ENCODE measurements around the gene GALNS.
A peak's percentile ranks its signal among the peaks of the same experiment; 100 is the strongest.

GALNS gene

DNA sequence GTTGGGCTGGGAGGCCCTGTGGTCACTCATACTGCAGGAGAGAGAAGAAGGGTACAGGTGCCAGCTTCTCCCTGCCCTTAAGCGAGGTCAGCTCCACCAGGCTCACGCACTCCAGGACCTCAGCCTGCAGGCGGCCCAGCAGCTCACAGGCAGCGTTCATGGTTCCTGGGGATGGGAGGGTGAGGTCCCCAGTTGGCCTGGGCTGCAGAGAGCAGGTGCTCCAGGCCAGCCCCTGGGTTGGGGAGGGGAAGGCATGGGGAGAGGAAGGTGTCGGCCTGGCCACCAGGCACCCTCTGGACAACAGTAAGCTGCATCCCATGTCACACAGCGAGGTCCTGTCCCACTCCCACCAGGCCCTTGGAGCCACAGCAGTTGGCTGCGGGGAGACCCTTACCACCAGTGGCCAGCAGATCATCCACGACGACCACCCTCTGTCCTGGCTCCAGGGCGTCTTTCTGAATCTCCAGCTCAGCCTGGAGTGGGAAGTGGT is 47.0 kb downstream of the GALNS start:
- H3K4me3 ChIP-seq (ENCODE audit: low read depth, low read length), result peak overlapping the region; percentile 86
- peaks cover 31% of the 10 kb centered on the region for H3K79me2 ChIP-seq (ENCODE audit: control insufficient read depth, insufficient read depth, low read length, unreplicated experiment)

GRCh38 chr16:88809068-88809675 is 47.6 kb downstream of the GALNS start:
- no peaks in the 10 kb centered on the region for H3K27me3 ChIP-seq (ENCODE audit: insufficient read depth, low read length)
- no peak overlapping the region for H3K4me3 ChIP-seq (ENCODE audit: low read depth, low read length)
- peaks cover 13% of the 10 kb centered on the region; the same call in 1 of the 2 replicates for H3K36me3 ChIP-seq (ENCODE audit: insufficient read depth, low read length)
- H3K4me1 ChIP-seq (ENCODE audit: control insufficient read depth, insufficient read depth, low read length, unreplicated experiment), result peaks cover 29% of the 10 kb centered on the region
- H3K27ac ChIP-seq (ENCODE audit: low read depth, low read length), result no peak overlapping the region
- H2AFZ ChIP-seq (ENCODE audit: low read length, unreplicated experiment), result no peak overlapping the region
- peaks cover 36% of the 10 kb centered on the region for H3K79me2 ChIP-seq (ENCODE audit: control insufficient read depth, insufficient read depth, low read length, unreplicated experiment)

More for the DNA sequence above, 47.0 kb downstream of the GALNS start:
- H2AFZ ChIP-seq (ENCODE audit: low read length, unreplicated experiment), result no peak overlapping the region
- peaks cover 29% of the 10 kb centered on the region for H3K4me1 ChIP-seq (ENCODE audit: control insufficient read depth, insufficient read depth, low read length, unreplicated experiment)
- peaks cover 13% of the 10 kb centered on the region; the same call in 1 of the 2 replicates for H3K36me3 ChIP-seq (ENCODE audit: insufficient read depth, low read length)
- no peak overlapping the region for H3K27ac ChIP-seq (ENCODE audit: low read depth, low read length)
- H3K27me3 ChIP-seq (ENCODE audit: insufficient read depth, low read length), result no peaks in the 10 kb centered on the region

DNA sequence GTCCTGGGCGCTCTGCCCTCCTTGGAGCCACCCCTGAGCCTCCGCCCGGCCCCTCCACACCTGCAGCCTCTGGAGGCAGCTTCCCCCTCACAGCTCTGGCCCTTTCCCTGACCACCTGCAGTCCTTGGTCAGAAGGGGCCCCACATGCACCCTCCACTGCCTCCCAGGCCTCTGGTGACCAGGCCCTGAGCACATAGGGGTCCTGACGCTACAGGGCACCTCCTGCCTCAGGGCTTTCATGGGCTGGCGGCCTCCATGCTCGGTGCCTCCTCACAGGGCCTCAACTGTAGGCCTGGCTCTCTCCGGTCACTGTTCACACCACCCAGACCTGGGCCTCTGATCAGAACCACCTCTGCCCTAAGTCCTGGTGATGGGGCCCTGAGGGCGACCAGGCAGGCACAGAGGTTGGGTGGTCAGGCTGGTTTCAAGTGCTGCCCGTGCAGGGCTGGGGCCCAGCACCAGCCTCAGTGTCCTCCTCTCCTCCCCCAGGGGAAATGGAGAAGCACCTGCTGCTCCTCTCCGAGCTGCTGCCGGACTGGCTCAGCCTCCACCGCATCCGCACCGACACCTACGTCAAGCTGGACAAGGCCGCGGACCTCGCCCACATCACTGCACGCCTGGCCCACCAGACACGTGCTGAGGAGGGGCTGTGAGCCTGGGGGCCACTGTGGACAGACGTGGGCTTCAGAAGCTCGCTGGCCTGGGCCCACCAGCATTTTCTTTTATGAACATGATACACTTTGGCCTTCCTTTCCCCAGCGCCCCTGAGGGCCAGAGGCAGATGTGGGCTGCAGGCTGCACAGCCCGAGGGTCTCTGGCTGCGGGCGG is 48.9 kb downstream of the GALNS start:
- H3K4me1 ChIP-seq (ENCODE audit: control insufficient read depth, insufficient read depth, low read length, unreplicated experiment), result peaks cover 25% of the 10 kb centered on the region
- H2AFZ ChIP-seq (ENCODE audit: low read length, unreplicated experiment), result no peak overlapping the region
- no peak overlapping the region for H3K27ac ChIP-seq (ENCODE audit: low read depth, low read length)
- H3K27me3 ChIP-seq (ENCODE audit: insufficient read depth, low read length), result no peaks in the 10 kb centered on the region
- no peak overlapping the region for H3K4me3 ChIP-seq (ENCODE audit: low read depth, low read length)
- H3K79me2 ChIP-seq (ENCODE audit: control insufficient read depth, insufficient read depth, low read length, unreplicated experiment), result peaks cover 42% of the 10 kb centered on the region
- H3K36me3 ChIP-seq (ENCODE audit: insufficient read depth, low read length), result peaks cover 13% of the 10 kb centered on the region; the same call in 1 of the 2 replicates

DNA sequence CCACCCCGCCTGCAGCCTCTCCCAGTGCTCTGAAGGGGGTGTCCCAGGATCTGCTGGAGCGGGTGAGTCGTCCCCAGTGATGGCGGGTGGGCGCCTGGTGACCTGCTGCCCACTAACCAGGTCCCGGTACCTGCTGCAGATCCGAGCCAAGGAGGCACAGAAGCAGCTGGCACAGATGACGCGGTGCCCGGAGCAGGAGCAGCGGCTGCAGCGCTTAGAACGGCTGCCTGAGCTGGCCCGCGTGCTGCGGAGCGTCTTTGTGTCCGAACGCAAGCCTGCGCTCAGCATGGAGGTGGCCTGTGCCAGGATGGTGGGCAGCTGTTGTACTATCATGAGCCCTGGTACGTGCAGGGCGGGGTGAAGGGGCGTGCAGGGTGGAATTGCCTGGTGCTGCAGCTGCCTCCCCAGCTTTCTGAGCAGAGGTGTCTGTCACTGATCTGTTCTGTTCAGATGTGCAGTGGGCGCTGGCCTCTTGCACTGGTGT is 49.6 kb downstream of the GALNS start:
- H2AFZ ChIP-seq (ENCODE audit: low read length, unreplicated experiment), result no peak overlapping the region
- peaks cover 42% of the 10 kb centered on the region for H3K79me2 ChIP-seq (ENCODE audit: control insufficient read depth, insufficient read depth, low read length, unreplicated experiment)
- H3K27me3 ChIP-seq (ENCODE audit: insufficient read depth, low read length), result no peaks in the 10 kb centered on the region
- no peak overlapping the region for H3K4me3 ChIP-seq (ENCODE audit: low read depth, low read length)
- H3K36me3 ChIP-seq (ENCODE audit: insufficient read depth, low read length), result peaks cover 13% of the 10 kb centered on the region; the same call in 1 of the 2 replicates
- peaks cover 25% of the 10 kb centered on the region for H3K4me1 ChIP-seq (ENCODE audit: control insufficient read depth, insufficient read depth, low read length, unreplicated experiment)
- H3K27ac ChIP-seq (ENCODE audit: low read depth, low read length), result no peak overlapping the region

DNA sequence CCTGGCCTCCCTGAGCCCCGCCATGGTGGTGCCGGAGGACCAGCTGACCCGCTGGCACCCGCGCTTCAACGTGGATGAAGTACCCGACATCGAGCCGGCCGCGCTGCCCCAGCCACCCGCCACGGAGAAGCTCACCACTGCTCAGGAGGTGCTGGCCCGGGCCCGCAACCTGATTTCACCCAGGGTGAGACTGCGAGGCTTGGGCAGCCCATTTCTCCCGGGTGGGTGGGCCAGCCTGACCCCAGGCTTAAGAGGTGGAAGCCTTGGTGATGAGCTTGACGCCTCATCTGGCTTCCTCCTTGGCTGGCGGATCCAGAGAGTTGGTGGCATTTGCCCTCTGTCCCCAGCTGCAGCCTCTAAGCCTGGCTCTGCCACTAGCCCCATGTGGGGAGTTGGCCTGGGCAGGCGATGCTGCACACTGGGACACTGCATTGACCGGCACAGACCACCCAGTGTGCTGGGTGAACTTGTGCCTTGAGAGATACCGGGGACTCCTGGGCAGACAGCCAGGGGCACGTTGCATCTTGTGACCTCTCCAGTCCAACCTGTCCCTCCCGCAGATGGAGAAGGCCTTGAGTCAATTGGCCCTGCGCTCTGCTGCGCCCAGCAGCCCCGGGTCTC is 50.1 kb downstream of the GALNS start:
- Histone ChIP-seq H3K4me1 (ENCODE audit: control insufficient read depth, insufficient read depth, low read length, unreplicated experiment) (peaks cover 25% of the 10 kb centered on the region), H3K4me3 (ENCODE audit: low read depth, low read length) (no peak overlapping the region), H3K27me3 (ENCODE audit: insufficient read depth, low read length) (no peaks in the 10 kb centered on the region), H3K27ac (ENCODE audit: low read depth, low read length) (no peak overlapping the region), H3K79me2 (ENCODE audit: control insufficient read depth, insufficient read depth, low read length, unreplicated experiment) (peaks cover 42% of the 10 kb centered on the region), H2AFZ (ENCODE audit: low read length, unreplicated experiment) (no peak overlapping the region), H3K36me3 (ENCODE audit: insufficient read depth, low read length) (peaks cover 13% of the 10 kb centered on the region; the same call in 1 of the 2 replicates)

GRCh38 chr16:88805887-88806393 is 50.8 kb downstream of the GALNS start:
- Histone ChIP-seq H3K36me3 (ENCODE audit: insufficient read depth, low read length) (peaks cover 13% of the 10 kb centered on the region; the same call in 1 of the 2 replicates), H3K4me1 (ENCODE audit: control insufficient read depth, insufficient read depth, low read length, unreplicated experiment) (peaks cover 25% of the 10 kb centered on the region), H2AFZ (ENCODE audit: low read length, unreplicated experiment) (no peak overlapping the region), H3K79me2 (ENCODE audit: control insufficient read depth, insufficient read depth, low read length, unreplicated experiment) (peaks cover 42% of the 10 kb centered on the region), H3K27me3 (ENCODE audit: insufficient read depth, low read length) (no peaks in the 10 kb centered on the region), H3K27ac (ENCODE audit: low read depth, low read length) (no peak overlapping the region), H3K4me3 (ENCODE audit: low read depth, low read length) (no peak overlapping the region)

DNA sequence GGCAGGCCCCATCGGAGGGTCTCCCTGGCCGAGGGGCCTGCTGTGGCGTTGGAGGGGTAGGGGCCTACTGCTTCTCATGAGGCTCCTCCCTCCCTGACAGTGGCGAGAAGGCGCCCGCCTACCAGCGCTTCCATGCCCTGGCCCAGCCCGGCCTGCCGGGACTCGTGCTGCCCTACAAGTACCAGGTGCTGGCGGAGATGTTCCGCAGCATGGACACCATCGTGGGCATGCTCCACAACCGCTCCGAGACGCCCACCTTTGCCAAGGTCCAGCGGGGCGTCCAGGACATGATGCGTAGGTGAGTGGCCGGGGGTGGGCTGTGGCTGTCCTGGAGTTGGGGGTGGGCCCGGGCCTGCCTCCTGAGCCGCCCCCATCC is 51.4 kb downstream of the GALNS start:
- Histone ChIP-seq H3K4me1 (ENCODE audit: control insufficient read depth, insufficient read depth, low read length, unreplicated experiment) (peaks cover 20% of the 10 kb centered on the region), H3K79me2 (ENCODE audit: control insufficient read depth, insufficient read depth, low read length, unreplicated experiment) (peaks cover 42% of the 10 kb centered on the region), H2AFZ (ENCODE audit: low read length, unreplicated experiment) (no peak overlapping the region), H3K4me3 (ENCODE audit: low read depth, low read length) (peak overlapping the region; percentile 98), H3K27ac (ENCODE audit: low read depth, low read length) (no peak overlapping the region), H3K27me3 (ENCODE audit: insufficient read depth, low read length) (no peaks in the 10 kb centered on the region), H3K36me3 (ENCODE audit: insufficient read depth, low read length) (peaks cover 13% of the 10 kb centered on the region; the same call in 1 of the 2 replicates)

DNA sequence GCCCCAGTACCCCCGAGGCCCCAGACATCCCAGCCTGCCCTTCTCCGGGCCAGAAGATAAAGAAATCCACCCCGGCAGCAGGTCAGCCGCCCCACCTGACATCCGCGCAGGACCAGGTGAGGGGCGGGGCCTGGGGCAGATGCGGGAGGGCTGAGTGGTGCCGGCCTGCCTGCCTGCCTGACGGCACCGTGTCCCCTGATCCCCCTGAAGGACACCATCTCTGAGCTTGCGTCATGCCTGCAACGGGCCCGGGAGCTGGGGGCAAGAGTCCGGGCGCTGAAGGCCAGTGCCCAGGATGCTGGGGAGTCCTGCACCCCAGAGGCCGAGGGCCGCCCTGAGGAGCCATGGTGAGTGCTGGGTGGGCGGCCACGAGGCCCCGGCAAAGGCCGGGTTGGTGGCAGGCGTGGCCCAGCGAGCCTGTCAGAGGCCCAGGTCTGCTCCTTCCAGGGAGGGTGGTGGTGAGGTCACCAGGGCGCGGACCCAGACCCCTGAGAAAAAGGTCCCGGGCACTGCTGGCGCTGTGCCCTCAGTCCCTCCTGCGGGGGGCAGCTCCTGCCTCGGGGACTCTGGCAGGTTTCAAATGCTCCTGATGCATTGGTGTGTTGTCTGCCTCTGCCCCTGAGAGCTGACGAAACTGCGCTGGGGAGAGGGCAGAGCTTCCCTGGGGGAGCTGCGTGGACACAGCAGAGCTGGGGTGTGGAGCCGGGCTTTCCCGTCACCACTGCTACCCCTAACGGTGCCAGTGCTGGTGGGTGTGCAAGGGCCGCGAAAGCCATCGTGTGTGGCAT is 52.0 kb downstream of the GALNS start:
- Histone ChIP-seq H3K4me3 (ENCODE audit: low read depth, low read length) (peak overlapping the region; percentile 98), H3K79me2 (ENCODE audit: control insufficient read depth, insufficient read depth, low read length, unreplicated experiment) (peaks cover 36% of the 10 kb centered on the region), H3K27me3 (ENCODE audit: insufficient read depth, low read length) (no peaks in the 10 kb centered on the region), H2AFZ (ENCODE audit: low read length, unreplicated experiment) (no peak overlapping the region), H3K4me1 (ENCODE audit: control insufficient read depth, insufficient read depth, low read length, unreplicated experiment) (peaks cover 14% of the 10 kb centered on the region), H3K36me3 (ENCODE audit: insufficient read depth, low read length) (peaks cover 13% of the 10 kb centered on the region; the same call in 1 of the 2 replicates), H3K27ac (ENCODE audit: low read depth, low read length) (no peak overlapping the region)

GRCh38 chr16:88804173-88804551 is 52.6 kb downstream of the GALNS start:
- peaks cover 9% of the 10 kb centered on the region for H3K4me1 ChIP-seq (ENCODE audit: control insufficient read depth, insufficient read depth, low read length, unreplicated experiment)
- H3K36me3 ChIP-seq (ENCODE audit: insufficient read depth, low read length), result peaks cover 13% of the 10 kb centered on the region; the same call in 1 of the 2 replicates

More at GRCh38 chr16:88804173-88804551, 52.6 kb downstream of the GALNS start:
- Histone ChIP-seq H3K79me2 (ENCODE audit: control insufficient read depth, insufficient read depth, low read length, unreplicated experiment) (peaks cover 33% of the 10 kb centered on the region), H3K27me3 (ENCODE audit: insufficient read depth, low read length) (no peaks in the 10 kb centered on the region), H2AFZ (ENCODE audit: low read length, unreplicated experiment) (no peak overlapping the region), H3K27ac (ENCODE audit: low read depth, low read length) (no peak overlapping the region; the same call in 1 of the 2 replicates), H3K4me3 (ENCODE audit: low read depth, low read length) (peak overlapping the region; percentile 98)

All from ACC112 (cell line).